ENCODE results near the gene AGAP1. TPM values are rescaled to one million over a fixed set of nuclear protein-coding genes. Genes with fewer than 3 reads are reported as not detected.

Gene AGAP1
- 44.5 TPM for total RNA-seq
- polyA plus RNA-seq (ENCODE audit: insufficient read depth, low read depth, low replicate concordance), result 8.1 TPM
- long read RNA-seq, donor 1, result 0 reads
- long read RNA-seq, donor 2, full-length matches to known transcripts, result 1 of 1 reads
- long read RNA-seq, donor 2, partial matches to known transcripts, result 0 of 1 reads
- long read RNA-seq, donor 2, other reads (novel, unspliced or antisense), result 0 of 1 reads
- long read RNA-seq, donor 3, result 0 reads
- long read RNA-seq, donor 4, full-length matches to known transcripts, result 1 of 1 reads
- long read RNA-seq, donor 4, partial matches to known transcripts, result 0 of 1 reads
- long read RNA-seq, donor 4, other reads (novel, unspliced or antisense), result 0 of 1 reads
- long read RNA-seq, donor 5, result 0 reads
- long read RNA-seq, donor 6, result 0 reads
- long read RNA-seq, donor 7, full-length matches to known transcripts, result 2 of 36 reads
- long read RNA-seq, donor 7, partial matches to known transcripts, result 12 of 36 reads
- long read RNA-seq, donor 7, other reads (novel, unspliced or antisense), result 22 of 36 reads
- long read RNA-seq, donor 8, full-length matches to known transcripts, result 1 of 1 reads
- long read RNA-seq, donor 8, partial matches to known transcripts, result 0 of 1 reads
- long read RNA-seq, donor 8, other reads (novel, unspliced or antisense), result 0 of 1 reads
- long read RNA-seq, donor 9, result 0 reads
- long read RNA-seq, donor 10, result 0 reads

DNA sequence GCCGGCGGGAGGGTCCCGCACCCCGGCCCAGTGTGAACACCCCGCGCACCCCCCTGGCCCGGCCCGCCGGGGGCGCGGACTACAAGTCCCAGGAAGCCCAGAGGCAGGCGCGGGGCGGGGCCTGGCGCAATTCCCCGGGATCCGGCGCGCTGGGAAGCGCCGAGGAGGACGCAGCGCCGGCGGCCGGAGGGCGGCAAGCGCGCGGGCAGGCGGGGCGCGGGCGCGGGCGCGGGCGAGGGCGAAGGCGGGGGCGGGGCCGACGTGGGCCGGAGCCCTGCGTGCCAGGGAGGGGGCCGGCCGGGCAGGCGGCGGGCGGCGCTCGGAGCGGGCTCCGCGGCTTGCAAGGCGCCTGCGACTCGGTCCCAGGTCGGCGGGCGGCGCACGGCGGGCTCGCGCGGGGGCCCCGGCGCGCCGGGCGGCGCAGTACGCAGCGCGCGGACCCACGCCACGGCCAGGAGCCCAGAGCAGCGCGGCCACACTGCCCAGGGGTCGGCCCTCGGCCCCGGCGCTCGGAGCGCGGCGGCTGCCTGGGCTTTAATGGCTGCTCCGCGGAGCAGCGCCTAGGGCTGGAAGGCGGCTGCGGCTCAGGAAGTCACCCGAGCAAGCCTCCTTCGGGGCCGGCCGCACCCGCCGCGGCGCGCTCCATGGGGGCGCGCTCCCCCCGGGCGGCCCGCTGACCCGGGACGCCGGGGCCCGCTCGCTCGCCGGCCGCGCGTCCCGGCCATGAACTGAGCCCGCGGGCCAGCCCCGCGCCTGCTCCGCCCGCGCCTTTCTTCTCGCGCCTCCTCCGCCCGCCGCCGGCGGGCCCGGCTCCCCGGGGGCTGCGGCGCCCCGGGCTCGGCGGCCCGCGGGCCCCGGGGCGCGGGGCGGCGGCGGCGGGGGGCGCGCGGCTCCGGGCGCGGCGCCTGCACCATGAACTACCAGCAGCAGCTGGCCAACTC is at the start of gene AGAP1:
Gene AGAP1 (plus strand): TSS at position 269 of the 941 bp plus-strand sequence.
- FAIRE-seq (no peak), DNase-seq (peak; percentile 91 to 96 (median 95))
- no peaks in the 10 kb centered on the region for H3K27me3 ChIP-seq (ENCODE audit: control insufficient read depth, insufficient read depth, low read length)
- H3K9me3 ChIP-seq (ENCODE audit: control insufficient read depth in 2 of 3, insufficient read depth in 1 of 3, low read length in 3 of 3), result no peaks in the 10 kb centered on the region
- H3K4me3 ChIP-seq (ENCODE audit: low read length in 3 of 3), result peak within 1 kb of the TSS; percentile 59 to 80 (median 78)
- TF ChIP-seq, protein P1, sequence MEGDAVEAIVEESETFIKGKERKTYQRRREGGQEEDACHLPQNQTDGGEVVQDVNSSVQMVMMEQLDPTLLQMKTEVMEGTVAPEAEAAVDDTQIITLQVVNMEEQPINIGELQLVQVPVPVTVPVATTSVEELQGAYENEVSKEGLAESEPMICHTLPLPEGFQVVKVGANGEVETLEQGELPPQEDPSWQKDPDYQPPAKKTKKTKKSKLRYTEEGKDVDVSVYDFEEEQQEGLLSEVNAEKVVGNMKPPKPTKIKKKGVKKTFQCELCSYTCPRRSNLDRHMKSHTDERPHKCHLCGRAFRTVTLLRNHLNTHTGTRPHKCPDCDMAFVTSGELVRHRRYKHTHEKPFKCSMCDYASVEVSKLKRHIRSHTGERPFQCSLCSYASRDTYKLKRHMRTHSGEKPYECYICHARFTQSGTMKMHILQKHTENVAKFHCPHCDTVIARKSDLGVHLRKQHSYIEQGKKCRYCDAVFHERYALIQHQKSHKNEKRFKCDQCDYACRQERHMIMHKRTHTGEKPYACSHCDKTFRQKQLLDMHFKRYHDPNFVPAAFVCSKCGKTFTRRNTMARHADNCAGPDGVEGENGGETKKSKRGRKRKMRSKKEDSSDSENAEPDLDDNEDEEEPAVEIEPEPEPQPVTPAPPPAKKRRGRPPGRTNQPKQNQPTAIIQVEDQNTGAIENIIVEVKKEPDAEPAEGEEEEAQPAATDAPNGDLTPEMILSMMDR (IDR thresholded peaks at IDR 0.05; ENCODE audit: borderline replicate concordance, extremely low read depth, insufficient read depth), result no peak
- H3K4me1 ChIP-seq (ENCODE audit: control insufficient read depth in 2 of 3, insufficient read depth in 2 of 3, low read depth in 1 of 3, low read length in 3 of 3), result peaks cover 0 to 25% (median 17%) of the 10 kb centered on the region in 3 donors
- intact Hi-C loops (cut with DNase I), result no loop called here
- H3K27ac ChIP-seq (ENCODE audit: low read depth in 2 of 2, low read length in 2 of 2), result peak within 1 kb of the TSS; percentile 65 to 74
- no peaks in the 10 kb centered on the region for H3K36me3 ChIP-seq (ENCODE audit: control insufficient read depth in 2 of 3, insufficient read depth in 3 of 3, low read length in 3 of 3)
- peak within 1 kb of the TSS; percentile 32 to 84 (median 65) for H3K9ac ChIP-seq (ENCODE audit: low read length in 3 of 3)

DNA sequence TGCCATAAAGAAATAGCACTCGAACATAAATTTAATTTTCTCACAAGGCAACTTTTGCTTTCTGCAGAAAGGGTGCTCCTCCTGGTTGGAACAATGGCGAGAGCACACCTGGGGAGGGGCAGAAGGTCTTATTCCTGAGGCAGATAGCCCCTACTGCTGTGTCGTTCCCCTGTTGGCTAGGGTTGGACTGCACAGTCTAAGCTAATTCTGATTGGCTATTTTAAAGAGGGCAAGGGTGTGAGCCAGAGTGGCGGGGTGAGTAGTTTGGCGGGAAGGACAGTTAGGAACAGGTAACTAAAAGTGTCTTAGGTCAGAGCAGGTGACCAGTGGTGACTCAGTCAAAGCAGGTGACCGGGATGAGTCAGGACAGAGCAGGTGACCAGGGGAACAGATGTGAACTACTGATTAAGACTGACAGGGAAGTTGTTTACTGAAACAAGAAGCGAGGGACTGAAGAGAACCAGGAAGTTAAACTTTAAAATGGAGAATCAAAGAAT is 49.7 kb upstream of the AGAP1 start:
- no peak overlapping the region for H3K4me3 ChIP-seq (ENCODE audit: low read length in 3 of 3)
- H3K27ac ChIP-seq (ENCODE audit: low read depth in 2 of 2, low read length in 2 of 2), result no peak overlapping the region
- TF ChIP-seq, protein P1 (IDR thresholded peaks at IDR 0.05; ENCODE audit: borderline replicate concordance, extremely low read depth, insufficient read depth), result no peak
- H3K9me3 ChIP-seq (ENCODE audit: control insufficient read depth in 2 of 3, insufficient read depth in 1 of 3, low read length in 3 of 3), result no peaks in the 10 kb centered on the region
- H3K36me3 ChIP-seq (ENCODE audit: control insufficient read depth in 2 of 3, insufficient read depth in 3 of 3, low read length in 3 of 3), result no peaks in the 10 kb centered on the region
- no peaks in the 10 kb centered on the region for H3K27me3 ChIP-seq (ENCODE audit: control insufficient read depth, insufficient read depth, low read length)
- H3K4me1 ChIP-seq (ENCODE audit: control insufficient read depth in 2 of 3, insufficient read depth in 2 of 3, low read depth in 1 of 3, low read length in 3 of 3), result no peaks in the 10 kb centered on the region
- FAIRE-seq, result no peak
- intact Hi-C loops (cut with DNase I), result no loop called here
- H3K9ac ChIP-seq (ENCODE audit: low read length in 3 of 3), result no peak overlapping the region
- no peak for DNase-seq

DNA sequence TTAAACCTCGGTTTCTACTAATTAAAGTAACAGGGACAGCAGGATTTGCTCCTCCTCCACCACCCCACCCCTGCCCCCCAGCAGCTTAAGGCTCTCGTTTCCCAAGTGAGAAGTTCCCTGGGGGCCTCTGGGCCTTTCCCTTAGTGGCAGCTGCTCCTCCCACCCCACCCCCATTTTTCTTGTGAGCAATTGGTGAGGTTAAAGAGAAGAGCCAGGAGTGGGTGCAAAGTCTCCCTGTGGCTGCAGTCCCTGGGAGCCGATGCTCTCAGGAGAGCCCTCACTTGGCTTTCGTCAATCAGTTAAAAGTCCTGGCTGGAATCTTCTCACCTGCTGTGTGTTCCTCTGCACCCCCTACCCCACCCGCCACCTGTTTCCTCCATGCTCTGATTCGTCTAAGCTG is 48.7 kb upstream of the AGAP1 start:
- FAIRE-seq, result no peak
- TF ChIP-seq, protein P1 (IDR thresholded peaks at IDR 0.05; ENCODE audit: borderline replicate concordance, extremely low read depth, insufficient read depth), result no peak
- no peaks in the 10 kb centered on the region for H3K9me3 ChIP-seq (ENCODE audit: control insufficient read depth in 2 of 3, insufficient read depth in 1 of 3, low read length in 3 of 3)
- peak in 1 of 5 donors; percentile 6 for DNase-seq
- H3K9ac ChIP-seq (ENCODE audit: low read length in 3 of 3), result no peak overlapping the region
- H3K4me1 ChIP-seq (ENCODE audit: control insufficient read depth in 2 of 3, insufficient read depth in 2 of 3, low read depth in 1 of 3, low read length in 3 of 3), result peaks cover 0 to 5% (median 0%) of the 10 kb centered on the region in 3 donors
- H3K36me3 ChIP-seq (ENCODE audit: control insufficient read depth in 2 of 3, insufficient read depth in 3 of 3, low read length in 3 of 3), result no peaks in the 10 kb centered on the region
- intact Hi-C loops (cut with DNase I), result no loop called here
- no peak overlapping the region for H3K4me3 ChIP-seq (ENCODE audit: low read length in 3 of 3)
- no peak overlapping the region for H3K27ac ChIP-seq (ENCODE audit: low read depth in 2 of 2, low read length in 2 of 2)
- no peaks in the 10 kb centered on the region for H3K27me3 ChIP-seq (ENCODE audit: control insufficient read depth, insufficient read depth, low read length)

Measured in kidney (tissue), 22 donors.